ENCODE results near the gene ICAM4.

The ICAM4 gene

DNA sequence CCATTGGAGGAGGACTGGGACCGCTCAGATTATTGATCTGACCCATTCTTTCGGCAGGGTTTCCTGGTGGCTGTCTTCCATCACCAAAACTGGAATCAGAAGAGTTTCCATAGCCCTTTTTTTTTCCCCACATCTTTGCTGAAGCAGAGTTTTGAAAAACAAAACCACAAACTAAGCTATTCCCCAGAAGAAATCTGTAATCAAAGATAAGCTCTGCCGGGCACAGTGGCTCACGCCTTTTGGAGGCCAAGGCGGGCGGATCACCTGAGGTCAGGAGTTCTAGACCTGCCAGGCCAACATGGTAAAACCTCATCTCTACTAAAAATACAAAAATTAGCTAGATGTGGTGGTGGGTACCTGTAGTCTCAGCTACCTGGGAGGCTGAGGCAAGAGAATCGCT, 20.0 kb upstream of the ICAM4 start:
- peaks cover 23% of the 10 kb centered on the region for H3K4me1 ChIP-seq (ENCODE audit: insufficient read depth, low read length)
- TF ChIP-seq, protein P1, sequence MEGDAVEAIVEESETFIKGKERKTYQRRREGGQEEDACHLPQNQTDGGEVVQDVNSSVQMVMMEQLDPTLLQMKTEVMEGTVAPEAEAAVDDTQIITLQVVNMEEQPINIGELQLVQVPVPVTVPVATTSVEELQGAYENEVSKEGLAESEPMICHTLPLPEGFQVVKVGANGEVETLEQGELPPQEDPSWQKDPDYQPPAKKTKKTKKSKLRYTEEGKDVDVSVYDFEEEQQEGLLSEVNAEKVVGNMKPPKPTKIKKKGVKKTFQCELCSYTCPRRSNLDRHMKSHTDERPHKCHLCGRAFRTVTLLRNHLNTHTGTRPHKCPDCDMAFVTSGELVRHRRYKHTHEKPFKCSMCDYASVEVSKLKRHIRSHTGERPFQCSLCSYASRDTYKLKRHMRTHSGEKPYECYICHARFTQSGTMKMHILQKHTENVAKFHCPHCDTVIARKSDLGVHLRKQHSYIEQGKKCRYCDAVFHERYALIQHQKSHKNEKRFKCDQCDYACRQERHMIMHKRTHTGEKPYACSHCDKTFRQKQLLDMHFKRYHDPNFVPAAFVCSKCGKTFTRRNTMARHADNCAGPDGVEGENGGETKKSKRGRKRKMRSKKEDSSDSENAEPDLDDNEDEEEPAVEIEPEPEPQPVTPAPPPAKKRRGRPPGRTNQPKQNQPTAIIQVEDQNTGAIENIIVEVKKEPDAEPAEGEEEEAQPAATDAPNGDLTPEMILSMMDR (IDR thresholded peaks at IDR 0.05; ENCODE audit: borderline replicate concordance, extremely low read depth, low read length, poor library complexity, severe bottlenecking): no peak
- no peak for TF ChIP-seq EZH2 (IDR thresholded peaks at IDR 0.05; ENCODE audit: borderline replicate concordance, low read depth, low read length, severe bottlenecking)
- no peak for DNase-seq
- no peak overlapping the region for H3K4me2 ChIP-seq (ENCODE audit: insufficient read depth, low read length)
- no peak overlapping the region for H3K9ac ChIP-seq (ENCODE audit: low read depth, low read length)
- no peaks in the 10 kb centered on the region for H3K9me3 ChIP-seq (ENCODE audit: insufficient read depth, low read length, severe bottlenecking)
- H4K20me1 ChIP-seq (ENCODE audit: insufficient read depth, low read length): no peaks in the 10 kb centered on the region
- peaks cover 5% of the 10 kb centered on the region for H3K27me3 ChIP-seq (ENCODE audit: insufficient read depth, low read length, poor library complexity)
- H3K4me3 ChIP-seq (ENCODE audit: low read depth in 1 of 2, low read length in 2 of 2): no peak overlapping the region
- no peak for ATAC-seq (ENCODE audit: insufficient read depth, low read depth)
- H3K36me3 ChIP-seq (ENCODE audit: insufficient read depth, low read length): no peaks in the 10 kb centered on the region
- H3K27ac ChIP-seq (ENCODE audit: low read length): no peak overlapping the region
- H3K79me2 ChIP-seq (ENCODE audit: insufficient read depth, low read length): no peaks in the 10 kb centered on the region
- no peak overlapping the region for H2AFZ ChIP-seq (ENCODE audit: low read depth, low read length)

DNA sequence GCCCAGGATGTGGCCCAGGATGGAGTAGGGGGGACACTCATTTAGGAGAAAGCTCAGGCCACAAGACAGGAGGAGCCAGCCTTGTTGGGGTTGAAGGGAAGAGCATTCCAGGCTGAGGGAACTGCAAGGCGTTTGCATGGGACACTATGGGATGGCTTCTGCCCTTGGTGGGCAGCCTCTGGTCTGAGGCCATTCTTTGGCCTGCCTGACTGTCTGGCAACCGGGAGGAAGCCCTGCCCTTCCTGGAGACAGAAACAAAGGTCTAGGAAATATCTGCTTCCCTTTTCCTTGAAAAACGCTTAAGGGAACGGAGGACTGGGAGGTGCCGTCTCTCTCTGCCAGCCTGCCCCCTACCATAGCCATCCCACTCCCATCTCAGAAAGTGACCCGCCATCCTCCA, 18.7 kb upstream of the ICAM4 start:
- Histone ChIP-seq H3K9ac (ENCODE audit: low read depth, low read length) (no peak overlapping the region), H3K4me2 (ENCODE audit: insufficient read depth, low read length) (no peak overlapping the region), H3K4me1 (ENCODE audit: insufficient read depth, low read length) (peaks cover 32% of the 10 kb centered on the region), H3K4me3 (ENCODE audit: low read depth in 1 of 2, low read length in 2 of 2) (no peak overlapping the region), H3K79me2 (ENCODE audit: insufficient read depth, low read length) (no peaks in the 10 kb centered on the region), H2AFZ (ENCODE audit: low read depth, low read length) (no peak overlapping the region), H3K36me3 (ENCODE audit: insufficient read depth, low read length) (no peaks in the 10 kb centered on the region), H4K20me1 (ENCODE audit: insufficient read depth, low read length) (no peaks in the 10 kb centered on the region), H3K27ac (ENCODE audit: low read length) (no peak overlapping the region), H3K9me3 (ENCODE audit: insufficient read depth, low read length, severe bottlenecking) (no peaks in the 10 kb centered on the region), H3K27me3 (ENCODE audit: insufficient read depth, low read length, poor library complexity) (peaks cover 5% of the 10 kb centered on the region)
- ATAC-seq (ENCODE audit: insufficient read depth, low read depth) (no peak), DNase-seq (no peak)
- TF ChIP-seq, protein P1 (IDR thresholded peaks at IDR 0.05; ENCODE audit: borderline replicate concordance, extremely low read depth, low read length, poor library complexity, severe bottlenecking): no peak
- no peak for TF ChIP-seq EZH2 (IDR thresholded peaks at IDR 0.05; ENCODE audit: borderline replicate concordance, low read depth, low read length, severe bottlenecking)

GRCh38 chr19:10269333-10270179, 17.2 kb upstream of the ICAM4 start:
- peaks cover 5% of the 10 kb centered on the region for H3K27me3 ChIP-seq (ENCODE audit: insufficient read depth, low read length, poor library complexity)
- TF ChIP-seq EZH2 (IDR thresholded peaks at IDR 0.05; ENCODE audit: borderline replicate concordance, low read depth, low read length, severe bottlenecking): no peak
- TF ChIP-seq, protein P1 (IDR thresholded peaks at IDR 0.05; ENCODE audit: borderline replicate concordance, extremely low read depth, low read length, poor library complexity, severe bottlenecking): peak; percentile 95
- H3K79me2 ChIP-seq (ENCODE audit: insufficient read depth, low read length): no peaks in the 10 kb centered on the region
- H2AFZ ChIP-seq (ENCODE audit: low read depth, low read length): peak overlapping the region; percentile 89
- H3K27ac ChIP-seq (ENCODE audit: low read length): no peak overlapping the region
- no peaks in the 10 kb centered on the region for H3K9me3 ChIP-seq (ENCODE audit: insufficient read depth, low read length, severe bottlenecking)
- H4K20me1 ChIP-seq (ENCODE audit: insufficient read depth, low read length): no peaks in the 10 kb centered on the region
- ATAC-seq (ENCODE audit: insufficient read depth, low read depth): peak; percentile 77
- H3K4me1 ChIP-seq (ENCODE audit: insufficient read depth, low read length): peaks cover 32% of the 10 kb centered on the region
- H3K4me3 ChIP-seq (ENCODE audit: low read depth in 1 of 2, low read length in 2 of 2): peak overlapping the region in 1 of 2 experiments; percentile 70; a peak in 1 of 4 replicates
- DNase-seq: peak; percentile 86
- H3K36me3 ChIP-seq (ENCODE audit: insufficient read depth, low read length): 0 out of 2 replicates have a peak, but pooled peaks cover under 1% of the 10 kb centered on the region
- H3K9ac ChIP-seq (ENCODE audit: low read depth, low read length): peak overlapping the region; percentile 58; the same call in 1 of the 2 replicates
- peak overlapping the region; percentile 70 for H3K4me2 ChIP-seq (ENCODE audit: insufficient read depth, low read length)

All from DND-41 (cell line).